ENCODE data around the gene C4orf54. TPM values are rescaled to one million over a fixed set of nuclear protein-coding genes. Genes with fewer than 3 reads are reported as not detected.
A peak's percentile ranks its signal among the peaks of the same experiment; 100 is the strongest.

The C4orf54 gene
- total RNA-seq, 4 donors from 2014 or later = under 0.01 to 3.6 (median 0.60) TPM

DNA sequence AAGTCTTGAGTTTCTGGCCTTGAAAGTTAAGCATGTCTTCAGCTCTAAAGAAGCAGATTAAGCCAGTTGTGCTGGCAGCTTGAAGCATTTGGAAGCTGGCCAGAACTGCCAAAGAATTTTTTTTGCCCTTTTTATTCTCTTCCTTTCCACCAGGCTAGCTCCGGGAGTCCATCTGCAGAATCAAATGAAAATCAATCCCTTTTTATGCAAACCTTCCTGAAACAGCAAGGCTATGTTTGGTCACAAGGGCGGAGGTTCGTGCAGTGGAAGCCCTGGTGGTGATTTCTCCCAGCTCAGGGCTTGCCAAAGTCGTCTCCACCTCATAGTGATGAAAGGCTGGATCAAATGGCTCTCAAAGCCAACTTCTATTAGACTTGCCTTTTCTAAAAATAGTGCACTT lies 21.6 kb upstream of the C4orf54 start:
- ATAC-seq = peak; percentile 36
- Histone ChIP-seq H3K27me3 (no peaks in the 10 kb centered on the region), H3K4me3 (no peak overlapping the region), H3K9me3 (peaks cover 0 to 2% (median 0%) of the 10 kb centered on the region in 3 donors), H3K27ac (peak overlapping the region in 1 of 4 donors; percentile 46), H3K4me1 (peaks cover 0 to 15% (median 0%) of the 10 kb centered on the region in 3 donors), H3K36me3 (no peaks in the 10 kb centered on the region)
- WGBS, 2 donors (ENCODE audit: low coverage in 1 of 2) = 6 to 15% methylated on average over 4 of the region's 4 CpGs
- TF ChIP-seq CTCF (IDR thresholded peaks at IDR 0.05) = peak in 2 of 4 experiments; percentile 15 to 29
- no peak for TF ChIP-seq EP300 (IDR thresholded peaks at IDR 0.05)
- peak; percentile 30 for TF ChIP-seq POLR2AphosphoS5 (IDR thresholded peaks at IDR 0.05)
- no peak for TF ChIP-seq POLR2A (IDR thresholded peaks at IDR 0.05)

DNA sequence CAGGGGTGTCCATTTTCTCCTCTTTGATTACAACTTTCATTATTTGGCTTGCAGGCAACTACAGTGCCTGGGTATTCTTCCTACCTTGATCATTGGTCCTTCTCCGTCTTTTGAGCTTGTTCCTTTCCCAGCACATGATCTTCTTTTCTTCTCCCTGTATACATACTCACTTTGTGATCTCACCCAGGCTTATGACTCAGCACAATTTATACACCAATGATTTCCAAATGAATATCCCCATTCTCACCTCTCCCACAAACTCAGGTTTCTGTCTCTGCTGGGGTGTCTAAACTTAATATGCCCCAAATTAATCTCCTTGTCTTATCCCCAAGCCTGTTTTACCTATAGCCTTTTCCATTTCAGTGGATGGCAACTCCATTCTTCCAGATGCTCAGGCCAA lies 19.5 kb upstream of the C4orf54 start:
- Histone ChIP-seq H3K9me3 (peaks cover 0 to 22% (median 0%) of the 10 kb centered on the region in 3 donors), H3K27ac (no peak overlapping the region), H3K27me3 (no peaks in the 10 kb centered on the region), H3K36me3 (no peaks in the 10 kb centered on the region), H3K4me3 (no peak overlapping the region), H3K4me1 (peaks cover 0 to 15% (median 0%) of the 10 kb centered on the region in 3 donors)
- TF ChIP-seq EP300 (IDR thresholded peaks at IDR 0.05) (no peak), POLR2A (IDR thresholded peaks at IDR 0.05) (no peak), POLR2AphosphoS5 (IDR thresholded peaks at IDR 0.05) (no peak), CTCF (IDR thresholded peaks at IDR 0.05) (no peak)
- ATAC-seq = no peak
- WGBS, 2 donors (ENCODE audit: low coverage in 1 of 2) = 71 to 86% methylated on average over 1 of the region's 1 CpG

DNA sequence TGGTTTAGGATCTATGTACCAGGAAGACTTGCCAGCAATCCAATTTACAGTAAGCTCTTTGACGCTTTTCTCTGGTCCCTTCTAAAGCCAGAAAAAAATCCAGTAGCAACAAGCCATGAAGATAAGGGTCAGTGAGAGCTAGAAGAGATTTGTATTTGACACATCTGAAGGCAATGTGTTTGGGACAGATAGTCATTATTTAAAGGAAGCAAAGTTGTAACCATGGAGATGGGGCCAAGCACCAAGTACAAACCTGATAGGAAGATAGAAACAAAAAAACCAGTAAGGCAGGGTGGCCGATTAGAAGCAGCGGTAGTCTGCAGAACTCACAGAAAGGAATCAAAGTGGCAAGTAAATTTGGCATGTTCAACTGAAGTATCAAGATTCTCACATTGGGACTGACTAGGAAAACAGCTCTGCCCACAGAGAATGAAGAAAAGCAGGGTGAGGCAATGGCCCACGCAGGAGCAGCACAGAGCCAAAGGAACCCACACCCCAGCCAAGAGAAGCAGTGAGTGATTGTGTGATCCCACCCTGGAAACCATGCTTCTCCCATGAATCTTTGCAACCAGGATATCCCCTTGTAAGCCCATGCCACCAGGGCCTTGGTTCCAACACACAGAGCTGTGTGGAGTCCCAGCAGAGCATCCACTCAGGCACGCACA lies 12.9 kb upstream of the C4orf54 start:
- Histone ChIP-seq H3K27me3 (no peaks in the 10 kb centered on the region), H3K27ac (no peak overlapping the region), H3K4me3 (no peak overlapping the region), H3K36me3 (no peaks in the 10 kb centered on the region), H3K4me1 (peaks cover 0 to 16% (median 0%) of the 10 kb centered on the region in 3 donors), H3K9me3 (peaks cover 0 to 29% (median 0%) of the 10 kb centered on the region in 3 donors)
- WGBS, 2 donors (ENCODE audit: low coverage in 1 of 2) = 36 to 69% methylated on average over 4 of the region's 5 CpGs
- ATAC-seq = no peak
- TF ChIP-seq POLR2A (IDR thresholded peaks at IDR 0.05) (no peak), CTCF (IDR thresholded peaks at IDR 0.05) (no peak), EP300 (IDR thresholded peaks at IDR 0.05) (no peak), POLR2AphosphoS5 (IDR thresholded peaks at IDR 0.05) (no peak)

DNA sequence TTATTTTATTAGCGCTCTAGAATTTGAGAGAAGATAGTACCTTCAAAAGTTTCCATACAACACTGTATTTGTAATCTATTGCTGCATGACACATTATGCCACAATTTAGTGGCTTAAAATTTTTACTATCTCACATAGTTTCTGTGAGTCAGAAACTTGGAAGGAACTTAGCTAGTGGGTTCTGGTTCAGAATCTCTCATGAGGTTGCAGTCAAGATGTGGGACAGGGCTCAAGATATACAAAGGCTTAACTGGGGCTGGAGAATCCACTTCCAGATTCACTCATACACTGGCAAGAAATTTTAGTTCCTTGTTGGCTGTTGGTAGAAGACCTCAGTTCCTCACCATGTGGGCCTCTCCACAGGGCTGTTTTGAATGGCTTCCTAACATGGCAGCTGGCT lies 11.5 kb upstream of the C4orf54 start:
- TF ChIP-seq EP300 (IDR thresholded peaks at IDR 0.05) (no peak), POLR2A (IDR thresholded peaks at IDR 0.05) (no peak), POLR2AphosphoS5 (IDR thresholded peaks at IDR 0.05) (no peak), CTCF (IDR thresholded peaks at IDR 0.05) (no peak)
- Histone ChIP-seq H3K27ac (no peak overlapping the region), H3K27me3 (no peaks in the 10 kb centered on the region), H3K9me3 (peaks cover 0 to 25% (median 0%) of the 10 kb centered on the region in 3 donors), H3K4me3 (no peak overlapping the region), H3K4me1 (peaks cover 0 to 29% (median 0%) of the 10 kb centered on the region in 3 donors), H3K36me3 (no peaks in the 10 kb centered on the region)
- WGBS, 2 donors (ENCODE audit: low coverage in 1 of 2) = 75 to 95% methylated on average over 1 of the region's 1 CpG
- no peak for ATAC-seq

DNA sequence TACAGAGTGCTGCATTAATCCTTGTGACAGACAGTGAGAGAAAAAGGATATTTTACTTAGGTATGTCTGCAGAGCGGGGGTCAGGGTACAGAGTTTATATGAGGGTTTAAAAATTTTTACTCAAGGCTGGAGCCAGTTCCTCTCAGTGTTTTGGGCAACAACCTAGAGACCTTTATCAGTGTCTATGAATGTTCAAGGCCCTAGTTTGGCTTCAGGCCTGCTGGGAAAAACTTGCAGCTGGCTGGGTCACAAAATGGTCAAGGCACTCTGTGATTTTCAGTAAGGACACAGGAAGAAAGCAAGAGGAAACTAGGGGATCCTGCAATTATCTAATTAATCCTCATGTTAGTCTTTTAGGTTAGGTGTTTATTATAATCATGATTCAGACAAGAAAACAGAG lies 10.8 kb upstream of the C4orf54 start:
- TF ChIP-seq POLR2AphosphoS5 (IDR thresholded peaks at IDR 0.05) (no peak), POLR2A (IDR thresholded peaks at IDR 0.05) (no peak), EP300 (IDR thresholded peaks at IDR 0.05) (no peak), CTCF (IDR thresholded peaks at IDR 0.05) (no peak)
- Histone ChIP-seq H3K9me3 (peaks cover 0 to 19% (median 0%) of the 10 kb centered on the region in 3 donors), H3K27ac (no peak overlapping the region), H3K4me3 (no peak overlapping the region), H3K36me3 (no peaks in the 10 kb centered on the region), H3K27me3 (no peaks in the 10 kb centered on the region), H3K4me1 (peaks cover 0 to 32% (median 0%) of the 10 kb centered on the region in 3 donors)
- 54 to 80% methylated on average over 1 of the region's 1 CpG for WGBS, 2 donors (ENCODE audit: low coverage in 1 of 2)
- no peak for ATAC-seq
